Glomerular visceral epithelial cell (primary cell): ENCODE results near the gene ILKAP.

Source experiments
- DNase-seq: peaks from one replicate; pipeline ENCODE4 v3.0.0-alpha.2; 2016; ENCODE audit errors: extremely low spot score

The ILKAP gene

DNA sequence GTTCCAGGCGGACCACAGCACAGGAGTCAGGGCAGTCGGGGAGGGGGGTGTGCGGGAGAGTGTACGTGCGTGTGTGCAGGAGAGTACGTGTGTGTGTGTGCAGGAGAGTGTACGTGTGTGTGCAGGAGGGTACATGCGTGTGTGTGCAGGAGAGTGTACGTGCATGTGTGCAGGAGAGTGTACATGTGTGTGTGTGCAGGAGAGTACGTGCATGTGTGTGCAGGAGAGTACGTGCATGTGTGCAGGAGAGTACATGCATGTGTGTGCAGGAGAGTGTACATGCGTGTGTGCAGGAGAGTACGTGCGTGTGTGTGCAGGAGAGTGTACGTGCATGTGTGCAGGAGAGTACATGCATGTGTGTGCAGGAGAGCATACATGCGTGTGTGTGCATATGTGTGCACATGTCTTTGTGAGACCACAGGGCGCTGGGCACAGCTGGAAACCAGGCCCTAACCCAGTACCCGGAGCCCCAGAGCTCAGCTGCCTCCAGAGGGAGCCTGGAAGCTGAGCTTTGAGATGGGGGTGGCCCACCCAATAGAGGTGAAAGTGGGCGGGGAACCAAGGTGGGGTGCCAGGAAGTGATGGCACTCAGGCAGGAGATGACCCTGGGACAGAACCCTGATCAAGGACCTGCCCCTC lies 78.9 kb downstream of the ILKAP start:
- no peak for DNase-seq

DNA sequence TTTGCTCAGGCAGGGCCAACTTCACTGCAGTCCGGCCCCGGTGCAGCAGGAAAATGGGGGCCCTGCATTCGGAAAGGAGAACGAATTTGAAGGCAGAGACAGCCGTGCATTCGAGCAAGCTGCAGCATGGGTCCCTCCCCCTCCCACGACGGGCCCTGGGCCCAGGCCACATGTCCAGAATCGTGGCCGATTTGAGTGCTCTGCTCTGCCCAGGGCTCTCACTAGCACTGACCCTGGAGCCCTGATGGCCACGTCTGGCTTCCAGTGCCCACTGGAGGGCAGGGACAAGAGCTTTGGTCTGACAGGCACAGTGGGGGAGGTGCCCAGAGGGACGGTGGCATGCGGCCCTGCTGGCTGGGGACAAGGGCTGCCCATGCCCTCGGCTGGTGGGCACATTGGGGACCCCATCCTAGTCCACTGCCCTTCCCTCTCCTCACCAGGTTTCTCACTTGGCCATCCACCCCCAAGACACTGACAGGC lies 79.5 kb downstream of the ILKAP start:
- DNase-seq = no peak

DNA sequence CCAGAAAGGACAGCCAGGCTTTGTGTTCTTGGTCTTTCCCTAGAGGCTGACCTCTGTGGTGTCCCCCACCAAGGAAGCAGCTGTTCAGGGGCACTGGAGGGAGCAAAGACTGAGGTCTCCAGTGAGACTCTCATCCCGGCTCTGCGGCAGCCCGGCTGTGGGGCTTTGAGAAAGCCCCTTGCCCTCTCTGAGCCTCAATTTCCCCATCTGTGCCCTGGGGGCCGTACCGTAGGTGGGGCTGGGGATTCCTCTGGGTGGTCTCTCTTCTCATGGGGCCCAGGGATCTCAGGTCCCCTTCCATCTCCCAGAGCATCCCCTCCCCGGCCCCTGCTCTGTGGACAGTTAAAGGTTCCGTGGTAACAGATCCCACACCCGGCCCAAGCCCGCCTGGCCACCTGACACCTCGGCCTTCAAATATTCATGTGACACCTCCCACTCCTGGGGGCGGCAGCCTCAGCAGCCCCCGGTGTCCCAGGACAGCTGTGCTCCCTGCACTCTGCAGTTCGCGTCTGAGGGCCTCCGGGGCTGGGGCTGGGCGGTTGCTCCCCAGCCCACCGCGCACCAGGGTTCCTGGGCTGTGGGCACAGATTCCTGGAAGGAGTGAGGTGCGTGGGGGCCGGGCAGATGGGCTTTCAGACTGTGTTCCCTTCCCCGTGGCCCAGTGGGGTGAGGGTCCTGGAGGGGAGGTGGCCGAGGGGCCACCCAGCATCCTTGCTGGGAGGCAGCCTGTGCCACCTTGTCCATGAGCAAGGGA lies 80.1 kb downstream of the ILKAP start:
- no peak for DNase-seq

DNA sequence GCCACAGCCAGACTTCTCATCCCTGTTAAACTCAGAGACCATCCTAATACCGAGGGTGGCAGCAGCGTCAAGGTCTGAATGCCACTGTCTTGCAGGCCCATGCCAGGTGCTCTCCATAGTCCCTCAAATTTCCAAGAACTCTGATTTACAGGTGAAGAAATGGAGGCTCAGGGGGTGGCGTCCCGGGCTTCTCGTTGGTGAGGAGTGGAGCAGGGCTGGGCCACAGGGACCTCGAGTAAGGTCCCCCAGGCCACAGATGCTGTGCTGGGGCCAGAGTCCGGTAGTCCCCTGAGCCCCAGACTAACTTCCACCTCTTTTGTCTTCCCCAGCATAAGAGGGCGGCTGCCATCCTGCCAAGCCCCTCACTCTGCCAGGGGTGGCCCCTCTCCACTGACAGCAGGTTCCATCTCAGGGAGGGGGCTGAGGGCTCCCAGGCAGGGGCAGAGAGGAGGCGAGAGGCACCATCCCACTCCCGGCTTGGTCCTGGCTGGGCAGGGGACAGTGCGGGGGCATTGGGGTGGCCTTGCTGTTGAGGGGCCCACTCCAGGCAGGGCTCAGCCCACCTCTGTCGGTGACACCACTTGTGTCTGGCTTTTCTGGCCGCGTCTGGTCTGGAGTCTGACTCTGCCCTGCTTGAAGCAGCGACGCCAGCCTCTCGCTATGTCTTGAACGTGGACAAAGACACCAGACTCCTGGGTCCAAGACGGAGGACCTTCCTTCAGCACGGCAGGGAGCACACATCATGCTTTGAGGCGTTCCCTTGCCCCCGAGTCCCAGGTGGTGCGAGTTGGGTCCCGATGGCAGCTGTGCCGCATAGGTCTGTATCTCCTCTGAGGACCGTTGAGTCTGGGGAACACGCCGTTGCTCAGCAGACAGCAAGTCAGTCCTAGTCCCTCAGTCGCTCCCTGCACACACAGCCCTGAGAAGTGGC lies 80.9 kb downstream of the ILKAP start:
- DNase-seq = no peak

DNA sequence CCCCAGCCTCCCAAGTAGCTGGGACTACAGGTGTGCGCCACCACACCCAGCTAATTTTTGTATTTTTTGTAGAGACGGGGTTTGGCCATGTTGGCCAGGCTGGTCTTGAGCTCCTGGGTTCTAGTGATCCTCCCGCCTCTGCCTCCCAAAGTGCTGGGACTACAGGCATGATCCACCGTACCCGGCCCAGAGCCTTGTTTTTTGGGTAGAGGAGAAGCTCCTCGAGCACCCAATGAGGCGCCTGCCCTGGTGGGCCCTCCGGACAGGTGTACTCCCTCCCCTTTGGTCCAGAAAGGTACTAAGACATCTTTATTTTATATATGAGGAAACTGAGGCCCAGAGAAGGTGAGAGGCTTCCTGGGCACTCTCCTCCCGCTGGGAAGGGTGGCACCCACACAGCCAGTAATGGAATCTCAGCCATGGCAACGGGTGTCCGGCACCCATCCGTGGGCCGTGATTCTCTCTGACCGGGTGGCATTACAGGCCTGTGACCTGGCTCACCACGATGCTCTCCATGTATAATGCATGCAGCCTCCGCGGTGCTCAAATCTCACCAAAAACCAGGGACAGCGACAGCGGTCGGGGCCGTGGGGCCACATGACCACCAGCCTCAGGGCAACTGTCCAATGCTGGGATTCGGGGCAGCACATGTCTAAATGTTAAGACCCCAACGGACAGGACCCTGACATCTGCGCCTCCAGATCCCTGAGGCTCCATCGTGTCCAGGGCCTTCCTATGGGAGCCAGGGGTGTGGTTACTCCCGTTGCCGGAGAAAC lies 81.8 kb downstream of the ILKAP start:
- DNase-seq = no peak

DNA sequence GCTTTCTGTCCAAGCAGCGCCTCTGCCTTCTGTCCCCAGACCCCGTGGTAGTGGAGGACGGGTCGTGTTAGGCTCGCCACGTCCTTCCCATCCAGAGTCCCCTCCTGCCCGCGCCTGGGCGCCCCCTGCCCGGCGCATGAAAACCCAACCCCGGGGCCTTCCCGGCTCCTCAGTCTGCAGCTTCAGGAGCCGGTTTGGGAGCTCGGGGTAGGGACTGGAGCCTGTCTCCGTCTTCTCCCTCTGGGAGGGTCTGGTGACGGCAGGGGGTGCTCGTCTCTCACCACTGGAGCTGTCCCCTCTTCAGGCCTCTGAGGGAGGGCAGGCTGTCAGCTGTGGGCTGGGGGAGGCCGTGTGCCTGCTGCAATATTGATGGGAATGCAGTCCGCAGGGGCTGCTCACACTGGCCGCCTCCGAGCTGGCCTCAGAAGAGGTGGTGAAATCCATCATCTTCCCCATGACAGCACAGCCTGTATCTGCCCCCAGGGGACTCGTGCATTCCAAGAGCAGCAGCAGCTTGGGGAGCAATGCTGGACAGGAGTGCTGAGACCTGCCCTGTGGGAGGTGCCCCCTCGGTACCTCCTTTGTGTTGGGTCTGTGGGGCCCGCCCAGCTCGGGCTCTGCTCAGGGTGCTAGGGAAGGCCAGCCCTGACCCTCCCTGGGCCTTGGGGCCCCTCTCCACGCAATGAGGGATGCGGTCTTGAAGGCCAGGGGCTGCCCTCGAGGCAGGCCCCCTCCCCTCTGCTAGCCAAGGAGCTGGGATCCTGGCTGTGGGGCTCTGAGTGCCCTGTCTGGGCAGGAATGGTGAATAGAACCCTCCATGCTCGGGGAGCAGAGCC lies 82.8 kb downstream of the ILKAP start:
- DNase-seq = no peak
